ENCODE results near the gene DNAJC5G. TPM values are rescaled to one million over a fixed set of nuclear protein-coding genes. Genes with fewer than 3 reads are reported as not detected.
A peak's percentile ranks its signal among the peaks of the same experiment; 100 is the strongest.

Gene DNAJC5G
- total RNA-seq, 1 donor from 2014 or later = not detected

GRCh38 chr2:27307287-27307544 lies 32.0 kb downstream of the DNAJC5G start:
- Histone ChIP-seq H4K20me1 (ENCODE audit: insufficient read depth, low read length) (peaks cover 23% of the 10 kb centered on the region), H3K36me3 (ENCODE audit: insufficient read depth, low read length) (no peaks in the 10 kb centered on the region), H3K9ac (ENCODE audit: low read length) (no peak overlapping the region), H3K4me3 (ENCODE audit: insufficient read depth, low read depth, low read length) (no peak overlapping the region), H3K27ac (ENCODE audit: low read depth, low read length) (no peak overlapping the region), H3K4me2 (ENCODE audit: low read length) (no peak overlapping the region), H2AFZ (ENCODE audit: low read depth, low read length) (no peak overlapping the region), H3K27me3 (ENCODE audit: insufficient read depth, low read length) (peaks cover 45% of the 10 kb centered on the region), H3K4me1 (ENCODE audit: insufficient read depth, low read length) (peaks cover 3% of the 10 kb centered on the region), H3K79me2 (ENCODE audit: insufficient read depth, low read length) (no peaks in the 10 kb centered on the region), H3K9me3 (ENCODE audit: insufficient read depth, low read depth, low read length) (no peaks in the 10 kb centered on the region)
- Mint-ChIP-seq H3K27me3 (ENCODE audit: low read depth, unreplicated experiment) (peaks cover 36% of the 10 kb centered on the region), H3K27ac (ENCODE audit: unreplicated experiment) (no peak overlapping the region), H3K4me3 (ENCODE audit: unreplicated experiment) (no peak overlapping the region), H3K36me3 (ENCODE audit: low read depth, unreplicated experiment) (peaks cover 15% of the 10 kb centered on the region), H3K9me3 (ENCODE audit: unreplicated experiment) (peaks cover 4% of the 10 kb centered on the region), H3K4me1 (ENCODE audit: low read depth, unreplicated experiment) (no peaks in the 10 kb centered on the region)
- DNase-seq (ENCODE audit: low read depth) (no peak), FAIRE-seq (no peak)
- TF ChIP-seq CTCF (IDR thresholded peaks at IDR 0.05; ENCODE audit: insufficient read depth, low read depth, low read length) = no peak
- no peak for TF ChIP-seq EZH2 (IDR thresholded peaks at IDR 0.05; ENCODE audit: insufficient read depth, low read length)

GRCh38 chr2:27307545-27308358 lies 32.5 kb downstream of the DNAJC5G start:
- TF ChIP-seq EZH2 (IDR thresholded peaks at IDR 0.05; ENCODE audit: insufficient read depth, low read length) (peak; percentile 91), CTCF (IDR thresholded peaks at IDR 0.05; ENCODE audit: insufficient read depth, low read depth, low read length) (no peak)
- no peak overlapping the region for H3K4me3 ChIP-seq (ENCODE audit: insufficient read depth, low read depth, low read length)

GRCh38 chr2:27308359-27308881 lies 33.2 kb downstream of the DNAJC5G start, which contains the start of gene UCN:
Gene UCN (minus strand): TSS chr2:27308445. CDS start chr2:27307895, 550 bp downstream.
- Histone ChIP-seq H3K4me3 (ENCODE audit: insufficient read depth, low read depth, low read length) (no peak within 1 kb of the TSS), H2AFZ (ENCODE audit: low read depth, low read length) (no peak within 1 kb of the TSS), H3K9ac (ENCODE audit: low read length) (no peak within 1 kb of the TSS), H3K4me1 (ENCODE audit: insufficient read depth, low read length) (peaks cover 3% of the 10 kb centered on the region), H3K9me3 (ENCODE audit: insufficient read depth, low read depth, low read length) (no peaks in the 10 kb centered on the region), H3K4me2 (ENCODE audit: low read length) (peak within 1 kb of the TSS; percentile 30), H3K27ac (ENCODE audit: low read depth, low read length) (no peak within 1 kb of the TSS), H3K36me3 (ENCODE audit: insufficient read depth, low read length) (no peaks in the 10 kb centered on the region), H3K79me2 (ENCODE audit: insufficient read depth, low read length) (no peaks in the 10 kb centered on the region), H4K20me1 (ENCODE audit: insufficient read depth, low read length) (peaks cover 34% of the 10 kb centered on the region), H3K27me3 (ENCODE audit: insufficient read depth, low read length) (peaks cover 45% of the 10 kb centered on the region)
- Mint-ChIP-seq H3K27ac (ENCODE audit: unreplicated experiment) (no peak within 1 kb of the TSS), H3K27me3 (ENCODE audit: low read depth, unreplicated experiment) (peaks cover 36% of the 10 kb centered on the region), H3K4me3 (ENCODE audit: unreplicated experiment) (no peak within 1 kb of the TSS), H3K4me1 (ENCODE audit: low read depth, unreplicated experiment) (no peaks in the 10 kb centered on the region), H3K36me3 (ENCODE audit: low read depth, unreplicated experiment) (peaks cover 16% of the 10 kb centered on the region), H3K9me3 (ENCODE audit: unreplicated experiment) (peaks cover 4% of the 10 kb centered on the region)
- DNase-seq (ENCODE audit: low read depth) = peak; percentile 21
- no peak for TF ChIP-seq CTCF (IDR thresholded peaks at IDR 0.05; ENCODE audit: insufficient read depth, low read depth, low read length)
- no peak for TF ChIP-seq EZH2 (IDR thresholded peaks at IDR 0.05; ENCODE audit: insufficient read depth, low read length)
- no peak for FAIRE-seq

More at GRCh38 chr2:27307545-27308358, 32.5 kb downstream of the DNAJC5G start:
- peaks cover 16% of the 10 kb centered on the region for H3K36me3 Mint-ChIP-seq (ENCODE audit: low read depth, unreplicated experiment)
- H3K9me3 ChIP-seq (ENCODE audit: insufficient read depth, low read depth, low read length) = no peaks in the 10 kb centered on the region
- no peak overlapping the region for H3K9ac ChIP-seq (ENCODE audit: low read length)
- no peaks in the 10 kb centered on the region for H3K36me3 ChIP-seq (ENCODE audit: insufficient read depth, low read length)
- H2AFZ ChIP-seq (ENCODE audit: low read depth, low read length) = no peak overlapping the region
- no peak overlapping the region for H3K4me3 Mint-ChIP-seq (ENCODE audit: unreplicated experiment)
- peaks cover 36% of the 10 kb centered on the region for H3K27me3 Mint-ChIP-seq (ENCODE audit: low read depth, unreplicated experiment)
- FAIRE-seq (no peak), DNase-seq (ENCODE audit: low read depth) (no peak)
- peaks cover 45% of the 10 kb centered on the region for H3K27me3 ChIP-seq (ENCODE audit: insufficient read depth, low read length)
- H3K27ac Mint-ChIP-seq (ENCODE audit: unreplicated experiment) = no peak overlapping the region
- H3K4me2 ChIP-seq (ENCODE audit: low read length) = peak overlapping the region; percentile 30
- H3K79me2 ChIP-seq (ENCODE audit: insufficient read depth, low read length) = no peaks in the 10 kb centered on the region
- H3K4me1 ChIP-seq (ENCODE audit: insufficient read depth, low read length) = peaks cover 3% of the 10 kb centered on the region
- peaks cover 4% of the 10 kb centered on the region for H3K9me3 Mint-ChIP-seq (ENCODE audit: unreplicated experiment)
- H4K20me1 ChIP-seq (ENCODE audit: insufficient read depth, low read length) = peaks cover 28% of the 10 kb centered on the region
- H3K27ac ChIP-seq (ENCODE audit: low read depth, low read length) = no peak overlapping the region
- no peaks in the 10 kb centered on the region for H3K4me1 Mint-ChIP-seq (ENCODE audit: low read depth, unreplicated experiment)

Data from astrocyte (in vitro differentiated cells and primary cell).